Activated CD4-positive, alpha-beta memory T cell treated with anti-CD3 and anti-CD28 coated beads for 36 hours (primary cell): ENCODE data around the gene RESF1. TPM values are rescaled to one million over a fixed set of nuclear protein-coding genes. Genes with fewer than 3 reads are reported as not detected.

Source experiments
- CTCF ChIA-PET: fragments of 350-600 bp; sonication (Branson Sonifier 250); formaldehyde crosslinking; loops from one replicate; lab custom pipeline; 2021; ENCODE audit warnings: antibody characterized with exemption, inconsistent platforms; lab: Charles Lee
- POLR2A ChIA-PET: fragments of 350-600 bp; sonication (Branson Sonifier 250); formaldehyde crosslinking; loops from one replicate; lab custom pipeline; 2021; ENCODE audit warnings: antibody characterized with exemption; lab: Charles Lee
- DNase-seq: peaks from one replicate; pipeline ENCODE4 v3.0.0-alpha.2; 2020
- H3K27ac Mint-ChIP-seq: one replicate; pipeline ENCODE4 v1.8.0; 2021; ENCODE audit warnings: mixed read lengths
- H3K27me3 Mint-ChIP-seq: one replicate; pipeline ENCODE4 v1.8.0; 2021; ENCODE audit warnings: mixed read lengths
- H3K36me3 Mint-ChIP-seq: one replicate; pipeline ENCODE4 v1.8.0; 2021; ENCODE audit warnings: mixed read lengths
- H3K4me1 Mint-ChIP-seq: one replicate; pipeline ENCODE4 v1.8.0; 2021; ENCODE audit warnings: low read depth, mixed read lengths
- H3K4me3 Mint-ChIP-seq: one replicate; pipeline ENCODE4 v1.8.0; 2021; ENCODE audit warnings: mild to moderate bottlenecking, mixed read lengths
- H3K9me3 Mint-ChIP-seq: one replicate; pipeline ENCODE4 v1.8.0; 2021; ENCODE audit warnings: mixed read lengths
- intact Hi-C: fragments of 100-400 bp; cut with micrococcal nuclease; formaldehyde crosslinking; loops from one replicate; pipeline ENCODE4 v1.15.1; 2023
- total RNA-seq, 2 experiments: library from RNA; stranded (reverse); gene quantifications; one replicate each; pipeline ENCODE4 v1.2.3, GENCODE V29; 2021

RESF1 gene
- total RNA-seq, 2 experiments from 2014 or later = 62.4 to 67.0 TPM

DNA sequence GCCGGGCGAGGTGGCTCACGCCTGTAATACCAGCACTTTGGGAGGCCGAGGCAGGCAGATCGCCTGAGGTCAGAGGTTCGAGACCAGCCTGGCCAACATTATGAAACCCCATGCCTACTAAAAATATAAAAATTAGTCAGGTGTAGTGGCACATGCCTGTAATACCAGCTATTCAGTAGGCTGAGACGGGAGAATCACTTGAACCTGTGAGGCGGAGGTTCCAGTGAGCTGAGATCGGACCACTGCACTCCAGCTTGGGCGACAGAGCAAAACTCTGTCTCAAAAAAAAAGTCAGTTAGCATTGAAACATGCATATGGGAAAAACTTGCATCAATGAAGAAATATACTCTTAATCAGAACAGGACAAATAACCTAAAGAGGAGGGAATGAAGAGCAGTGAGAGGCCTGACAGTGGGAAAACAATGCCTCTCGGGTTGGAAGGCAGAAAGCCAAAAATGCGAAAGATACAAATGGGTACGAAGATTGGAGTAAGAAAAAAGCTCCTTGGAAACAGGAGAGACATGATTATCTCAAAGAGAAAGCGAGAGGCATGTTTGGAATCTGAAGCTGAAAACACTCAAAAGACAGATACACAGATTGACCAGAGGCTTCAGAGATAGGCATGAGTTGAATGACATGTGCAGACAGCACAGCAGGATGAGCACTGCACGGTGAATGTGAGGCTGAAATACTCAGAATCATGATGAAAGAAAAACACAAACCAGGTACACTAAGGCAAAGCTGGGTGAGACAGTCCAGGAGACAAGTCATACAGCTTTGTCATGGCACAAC lies 30.6 kb downstream of the RESF1 start:
- Mint-ChIP-seq H3K27me3 (no peaks in the 10 kb centered on the region), H3K36me3 (peaks cover 77% of the 10 kb centered on the region), H3K9me3 (peaks cover 40% of the 10 kb centered on the region), H3K4me1 (peaks cover 57% of the 10 kb centered on the region), H3K27ac (peak overlapping the region; percentile 78), H3K4me3 (no peak overlapping the region)
- POLR2A ChIA-PET = interaction anchor here (1.3 kb wide), 1 partner anchor 11 kb away, joined by 3 read pairs; no protein-coding TSS in a partner anchor
- CTCF ChIA-PET = no interaction called here
- DNase-seq = no peak
- intact Hi-C loops = loop anchor here (2.0 to 5.0 kb wide), 2 partner anchors 23 to 32 kb away; partner anchors contain the start of gene RESF1

GRCh38 chr12:31991146-31991545 lies 31.9 kb downstream of the RESF1 start:
- Mint-ChIP-seq H3K27ac (peak overlapping the region; percentile 78), H3K36me3 (peaks cover 70% of the 10 kb centered on the region), H3K4me3 (no peak overlapping the region), H3K4me1 (peaks cover 43% of the 10 kb centered on the region), H3K27me3 (no peaks in the 10 kb centered on the region), H3K9me3 (peaks cover 26% of the 10 kb centered on the region)
- no peak for DNase-seq
- POLR2A ChIA-PET = interaction anchor here (0.6 to 0.9 kb wide), 2 partner anchors 25 to 291 kb away, joined by 3 read pairs; no protein-coding TSS in a partner anchor
- CTCF ChIA-PET = no interaction called here
- intact Hi-C loops = loop anchor here (1.0 to 5.0 kb wide), 3 partner anchors 24 to 35 kb away; partner anchors contain the start of gene RESF1

DNA sequence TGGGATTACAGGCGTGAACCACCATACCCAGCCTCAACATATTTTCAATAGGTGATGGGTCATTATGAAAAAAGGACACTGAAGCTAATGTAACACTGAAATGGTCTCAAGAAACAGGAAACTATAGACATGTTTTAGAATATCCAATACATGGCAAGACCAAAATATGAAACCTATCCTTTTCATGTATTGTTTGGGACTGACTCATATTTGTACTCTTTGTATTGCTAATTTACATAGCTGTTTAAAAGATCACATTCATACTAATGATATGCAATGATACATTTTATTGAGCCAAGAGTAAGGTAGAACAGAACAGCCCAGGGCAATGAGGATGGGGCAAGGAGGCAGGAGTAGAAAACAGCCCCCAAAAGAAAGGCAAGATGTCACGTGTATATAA lies 32.6 kb downstream of the RESF1 start:
- Mint-ChIP-seq H3K27ac (peak overlapping the region; percentile 78), H3K27me3 (no peaks in the 10 kb centered on the region), H3K9me3 (peaks cover 20% of the 10 kb centered on the region), H3K4me3 (no peak overlapping the region), H3K36me3 (peaks cover 65% of the 10 kb centered on the region), H3K4me1 (peaks cover 36% of the 10 kb centered on the region)
- POLR2A ChIA-PET = interaction anchor here (0.6 kb wide), 1 partner anchor 292 kb away, joined by 3 read pairs; no protein-coding TSS in a partner anchor
- no peak for DNase-seq
- intact Hi-C loops = loop anchor here (1.0 to 5.0 kb wide), 3 partner anchors 25 to 35 kb away; partner anchors contain the start of gene RESF1
- CTCF ChIA-PET = interaction anchor here (0.7 to 2.3 kb wide), 3 partner anchors 30 to 310 kb away, joined by 3 to 8 read pairs (median 6); no protein-coding TSS in a partner anchor

DNA sequence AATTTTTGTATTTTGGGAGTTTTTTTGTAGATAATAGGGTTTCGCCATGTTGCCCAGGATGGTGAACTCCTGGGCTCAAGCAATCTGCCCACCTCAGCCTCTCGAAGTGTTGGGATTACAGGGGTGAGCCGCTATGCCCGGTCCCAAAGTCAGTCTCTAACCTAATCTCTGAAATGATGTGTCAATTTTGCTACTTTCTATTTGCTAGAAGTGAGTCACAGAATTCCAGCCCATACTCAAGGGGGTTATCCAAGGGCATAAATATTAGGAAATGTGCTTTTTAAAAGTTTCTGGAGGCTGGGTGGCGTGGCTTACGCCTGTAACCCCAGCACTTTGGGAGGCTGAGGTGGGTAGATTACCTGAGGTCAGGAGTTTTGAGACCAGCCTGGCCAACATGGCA lies 40.5 kb downstream of the RESF1 start:
- no peak overlapping the region for H3K4me3 Mint-ChIP-seq
- H3K27ac Mint-ChIP-seq = no peak overlapping the region
- H3K36me3 Mint-ChIP-seq = peaks cover 35% of the 10 kb centered on the region
- H3K9me3 Mint-ChIP-seq = peaks cover 3% of the 10 kb centered on the region
- CTCF ChIA-PET = no interaction called here
- no peak for DNase-seq
- H3K4me1 Mint-ChIP-seq = no peaks in the 10 kb centered on the region
- intact Hi-C loops = no loop called here
- POLR2A ChIA-PET = no interaction called here
- H3K27me3 Mint-ChIP-seq = no peaks in the 10 kb centered on the region

DNA sequence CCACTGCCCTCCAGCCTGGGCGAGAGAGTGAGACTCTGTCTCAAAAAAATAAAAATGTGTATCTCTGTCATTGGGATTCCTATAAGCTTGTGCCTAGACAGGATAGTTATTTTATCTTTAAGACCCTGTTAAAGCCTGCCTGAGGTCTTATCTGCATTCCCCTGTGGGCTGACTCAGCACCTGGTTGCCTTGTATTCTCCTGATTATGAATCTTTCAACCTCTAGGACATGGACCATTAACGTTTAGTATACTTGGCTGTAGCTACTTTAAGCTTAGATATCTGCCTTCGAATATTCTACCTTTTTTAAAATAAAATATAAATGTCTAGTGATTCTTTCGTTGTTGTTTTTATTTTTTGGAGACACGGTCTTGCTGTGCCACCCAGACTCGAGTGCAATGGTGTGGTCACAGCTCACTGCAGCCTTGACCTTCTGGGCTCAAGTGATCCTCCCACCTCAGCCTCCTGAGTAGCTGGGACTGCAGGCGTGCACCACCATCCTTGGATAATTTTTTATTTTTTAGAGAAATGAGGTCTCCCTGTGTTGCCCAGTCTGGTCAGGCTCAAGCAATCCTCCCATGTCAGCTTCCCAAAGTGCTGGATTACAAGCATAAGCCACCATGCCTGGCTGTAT lies 41.3 kb downstream of the RESF1 start:
- no peak for DNase-seq
- peaks cover 31% of the 10 kb centered on the region for H3K36me3 Mint-ChIP-seq
- ChIA-PET CTCF (no interaction called here), POLR2A (interaction anchor here (0.6 kb wide), 1 partner anchor 11 kb away, joined by 3 read pairs; no protein-coding TSS in a partner anchor)
- H3K27me3 Mint-ChIP-seq = no peaks in the 10 kb centered on the region
- H3K4me1 Mint-ChIP-seq = no peaks in the 10 kb centered on the region
- H3K9me3 Mint-ChIP-seq = peaks cover 3% of the 10 kb centered on the region
- H3K4me3 Mint-ChIP-seq = no peak overlapping the region
- intact Hi-C loops = no loop called here
- H3K27ac Mint-ChIP-seq = no peak overlapping the region

DNA sequence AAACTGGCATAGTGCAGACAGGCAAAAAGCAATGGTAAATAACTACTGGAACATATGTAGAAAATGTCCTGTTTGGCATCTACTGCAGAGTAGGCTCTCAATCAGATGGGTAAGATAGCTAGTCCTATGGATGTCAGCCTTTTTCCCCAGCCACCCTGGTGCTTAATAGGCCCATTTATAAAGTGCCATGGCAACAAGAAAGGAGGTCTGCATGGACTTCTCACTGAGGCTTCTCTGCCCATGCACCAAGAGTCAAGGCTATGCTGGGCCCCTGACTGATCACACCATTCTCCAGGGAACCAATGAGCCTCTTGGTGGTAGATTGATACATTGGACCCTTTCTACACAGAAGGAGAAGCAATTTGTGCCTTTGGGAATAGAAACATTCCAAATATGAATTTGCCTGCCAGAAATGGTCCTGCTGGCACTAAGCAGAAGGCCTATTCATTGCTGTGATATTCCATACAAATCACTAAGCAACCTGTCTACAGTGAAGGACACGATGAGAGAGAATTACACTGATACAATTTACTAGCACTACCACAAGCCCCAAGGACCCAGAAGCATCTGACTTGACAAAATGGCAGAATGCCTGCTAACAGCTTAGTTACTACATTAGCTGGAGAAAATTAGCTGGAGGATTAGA lies 43.8 kb downstream of the RESF1 start:
- no peak overlapping the region for H3K4me3 Mint-ChIP-seq
- intact Hi-C loops = no loop called here
- peaks cover 3% of the 10 kb centered on the region for H3K9me3 Mint-ChIP-seq
- no peaks in the 10 kb centered on the region for H3K27me3 Mint-ChIP-seq
- no peak for DNase-seq
- H3K27ac Mint-ChIP-seq = no peak overlapping the region
- POLR2A ChIA-PET = interaction anchor here (1.0 to 1.2 kb wide), 3 partner anchors 41 to 229 kb away, joined by 3 read pairs; partner anchors contain the start of gene RESF1
- CTCF ChIA-PET = no interaction called here
- no peaks in the 10 kb centered on the region for H3K4me1 Mint-ChIP-seq
- H3K36me3 Mint-ChIP-seq = peaks cover 23% of the 10 kb centered on the region

DNA sequence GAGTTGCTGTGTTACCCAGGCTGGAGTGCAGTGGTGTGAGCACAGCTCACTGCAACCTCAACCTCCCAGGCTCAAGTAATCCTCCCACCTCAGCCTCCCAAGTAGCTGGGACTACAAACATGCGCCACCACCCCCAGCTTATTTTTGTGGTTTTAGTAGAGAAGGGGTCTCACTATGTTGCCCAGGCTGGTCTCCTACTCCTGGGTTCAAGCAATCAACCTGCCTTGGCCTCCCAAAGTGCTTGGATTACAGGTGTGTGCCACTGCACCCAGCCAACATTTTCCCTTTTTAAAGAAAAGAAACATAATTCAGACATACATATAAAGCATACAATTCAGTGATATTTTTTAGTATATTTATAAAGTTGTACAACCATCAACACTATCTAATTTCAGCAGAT lies 44.4 kb downstream of the RESF1 start:
- intact Hi-C loops = no loop called here
- Mint-ChIP-seq H3K9me3 (peaks cover 3% of the 10 kb centered on the region), H3K4me1 (no peaks in the 10 kb centered on the region), H3K27me3 (no peaks in the 10 kb centered on the region), H3K4me3 (no peak overlapping the region), H3K27ac (no peak overlapping the region), H3K36me3 (peaks cover 22% of the 10 kb centered on the region)
- DNase-seq = no peak
- ChIA-PET POLR2A (interaction anchor here (1.0 to 1.2 kb wide), 3 partner anchors 41 to 230 kb away, joined by 3 read pairs; partner anchors contain the start of gene RESF1), CTCF (no interaction called here)

- POLR2A ChIA-PET = no interaction called here
- H3K36me3 Mint-ChIP-seq = peaks cover 11% of the 10 kb centered on the region
- H3K27me3 Mint-ChIP-seq = no peaks in the 10 kb centered on the region
- no peak overlapping the region for H3K4me3 Mint-ChIP-seq
- H3K27ac Mint-ChIP-seq = no peak overlapping the region
- DNase-seq = no peak
- peaks cover 3% of the 10 kb centered on the region for H3K9me3 Mint-ChIP-seq
- intact Hi-C loops = no loop called here
- no peaks in the 10 kb centered on the region for H3K4me1 Mint-ChIP-seq
- CTCF ChIA-PET = no interaction called here
Observed at GRCh38 chr12:32005496-32006125, 46.4 kb downstream of the RESF1 start.

Other genes starting within 250 kb of the RESF1 start
- gene AMN1, start 230.4 kb upstream of the RESF1 start, total RNA-seq = 1 to 10 TPM; 3.2 to 4.7 TPM
- gene BICD1, start 147.4 kb downstream of the RESF1 start, total RNA-seq = 10 to 100 TPM; 10.5 to 10.7 TPM